Testis (tissue), 3 donors: ENCODE measurements around the gene TMEM145. TPM values are rescaled to one million over a fixed set of nuclear protein-coding genes. Genes with fewer than 3 reads are reported as not detected.
A peak's percentile ranks its signal among the peaks of the same experiment; 100 is the strongest.

Experiments
- DNase-seq: peaks from one replicate; pipeline ENCODE4 v3.0.0-alpha.2; 2019
- H3K27ac ChIP-seq, 2 donors: fragments of 200-600 bp; sonication (generic); one replicate each; pipeline ENCODE4 v1.5.1; 2019
- H3K27me3 ChIP-seq: fragments of 200-600 bp; sonication (generic); one replicate; pipeline ENCODE4 v1.5.1; 2019
- H3K36me3 ChIP-seq: fragments of 200-600 bp; sonication (generic); one replicate; pipeline ENCODE4 v1.5.1; 2017; ENCODE audit warnings: low read depth; ENCODE audit errors: missing control alignments
- H3K4me1 ChIP-seq: fragments of 200-600 bp; sonication (generic); one replicate; pipeline ENCODE4 v1.5.1; 2019
- H3K4me3 ChIP-seq, 2 donors: fragments of 200-600 bp; sonication (generic); one replicate each; pipeline ENCODE4 v1.5.1; 2017 to 2019
- H3K9me3 ChIP-seq: fragments of 200-600 bp; sonication (generic); one replicate; pipeline ENCODE4 v1.5.1; 2017
- POLR2A ChIP-seq: fragments of 450-650 bp; IDR thresholded peaks from one replicate; pipeline ENCODE4 v1.6.1; 2017; ENCODE audit warnings: antibody characterized with exemption, mild to moderate bottlenecking, moderate library complexity
- WGBS, 2 donors: methylation state at CpG; one replicate each; pipeline ENCODE4 v1.1.5; 2018; 5-methylcytosine and 5-hydroxymethylcytosine counted together
- intact Hi-C: fragments of 100-400 bp; cut with DNase I; formaldehyde crosslinking; loops from one replicate; pipeline ENCODE4 v1.15.1; 2023; ENCODE audit warnings: low total_unique reads
- polyA plus RNA-seq: library from polyadenylated mRNA; stranded (reverse); fragments of 350-450 nt; fragmentation: Illumina TruSeq; extraction: RNeasy Lipid Tissue Mini Kit (QIAGEN cat#74804); gene quantifications from one replicate; pipeline ENCODE4 v1.2.3, GENCODE V29; 2014; ENCODE audit warnings: low read depth, low replicate concordance; ENCODE audit not compliant: insufficient read depth
- total RNA-seq, 2 donors: library from RNA; depleted of rRNA; stranded (reverse); fragments of >200 nt; gene quantifications; one replicate each; pipeline ENCODE4 v1.2.3, GENCODE V29; 2016
- TF ChIP-seq, protein P1 (sequence below), 3 experiments: fragments of 450-650 bp in 2 of 3; fragments of 200-600 bp in 1 of 3; sonication (generic) in 1 of 3; IDR thresholded peaks; one replicate each; pipeline ENCODE4 v1.5.1; 2016 to 2019; ENCODE audit warnings: antibody characterized with exemption in 3 of 3, mild to moderate bottlenecking in 2 of 3, moderate library complexity in 1 of 3

The TMEM145 gene
- total and polyA plus RNA-seq, 3 donors from 2014 or later, result 6.9 to 12.3 (median 7.2) TPM

DNA sequence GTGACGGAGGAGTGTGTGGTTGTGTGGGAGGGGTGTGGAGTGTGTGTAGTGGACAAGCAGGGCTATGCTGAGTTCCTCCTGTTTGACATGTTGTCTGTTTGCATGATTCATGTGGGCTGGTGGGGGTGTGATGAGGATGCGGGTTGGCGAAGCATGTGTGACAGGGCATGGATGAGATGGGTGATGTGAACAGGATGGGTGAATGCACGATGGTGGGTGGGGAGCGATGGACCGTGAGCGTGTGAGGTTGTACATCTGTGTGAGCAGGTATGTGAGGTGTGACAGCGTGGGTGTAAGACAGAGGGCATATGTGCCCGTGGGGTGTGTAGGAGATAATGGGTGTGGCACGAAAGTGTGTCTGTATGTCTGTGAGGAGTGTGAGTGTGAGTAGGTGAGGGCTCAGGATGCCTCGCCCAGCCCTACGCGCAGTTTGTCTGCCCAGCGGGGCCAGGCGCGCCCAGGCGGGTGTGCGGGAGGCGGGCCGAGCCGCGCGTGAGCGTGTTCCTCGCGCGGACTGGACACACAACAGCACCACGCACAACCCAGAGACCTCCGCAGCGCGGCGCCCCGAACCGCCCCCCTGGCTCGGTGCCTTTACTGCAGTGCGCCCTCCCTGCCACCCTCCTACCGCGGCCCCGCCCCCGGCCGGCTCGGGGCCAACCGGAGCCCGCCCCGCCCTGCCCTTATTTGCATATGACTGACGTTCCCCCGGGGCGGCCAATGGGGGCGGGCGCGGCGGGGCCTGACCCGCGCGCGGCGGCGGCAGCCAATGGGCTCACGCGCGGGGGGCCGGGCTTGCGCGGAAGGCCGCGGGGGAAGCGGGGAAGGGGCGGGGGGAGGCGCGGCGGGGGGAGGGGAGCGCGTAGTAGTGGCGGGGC lies 29.7 kb upstream of the TMEM145 start:
- intact Hi-C loops, result no loop called here
- H3K4me1 ChIP-seq, result peaks cover 65% of the 10 kb centered on the region
- TF ChIP-seq POLR2A, result no peak
- TF ChIP-seq, protein P1, sequence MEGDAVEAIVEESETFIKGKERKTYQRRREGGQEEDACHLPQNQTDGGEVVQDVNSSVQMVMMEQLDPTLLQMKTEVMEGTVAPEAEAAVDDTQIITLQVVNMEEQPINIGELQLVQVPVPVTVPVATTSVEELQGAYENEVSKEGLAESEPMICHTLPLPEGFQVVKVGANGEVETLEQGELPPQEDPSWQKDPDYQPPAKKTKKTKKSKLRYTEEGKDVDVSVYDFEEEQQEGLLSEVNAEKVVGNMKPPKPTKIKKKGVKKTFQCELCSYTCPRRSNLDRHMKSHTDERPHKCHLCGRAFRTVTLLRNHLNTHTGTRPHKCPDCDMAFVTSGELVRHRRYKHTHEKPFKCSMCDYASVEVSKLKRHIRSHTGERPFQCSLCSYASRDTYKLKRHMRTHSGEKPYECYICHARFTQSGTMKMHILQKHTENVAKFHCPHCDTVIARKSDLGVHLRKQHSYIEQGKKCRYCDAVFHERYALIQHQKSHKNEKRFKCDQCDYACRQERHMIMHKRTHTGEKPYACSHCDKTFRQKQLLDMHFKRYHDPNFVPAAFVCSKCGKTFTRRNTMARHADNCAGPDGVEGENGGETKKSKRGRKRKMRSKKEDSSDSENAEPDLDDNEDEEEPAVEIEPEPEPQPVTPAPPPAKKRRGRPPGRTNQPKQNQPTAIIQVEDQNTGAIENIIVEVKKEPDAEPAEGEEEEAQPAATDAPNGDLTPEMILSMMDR (IDR thresholded peaks at IDR 0.05), result peak in 1 of 3 experiments; percentile 2
- peak; percentile 98 for DNase-seq
- H3K36me3 ChIP-seq, result no peaks in the 10 kb centered on the region
- no peaks in the 10 kb centered on the region for H3K9me3 ChIP-seq
- peak overlapping the region; percentile 87 to 98 for H3K27ac ChIP-seq
- no peaks in the 10 kb centered on the region for H3K27me3 ChIP-seq
- H3K4me3 ChIP-seq, result peak overlapping the region; percentile 53 to 76
- WGBS, 2 donors, result 1 to 5% methylated on average over 13 to 56 of the region's 74 CpGs

DNA sequence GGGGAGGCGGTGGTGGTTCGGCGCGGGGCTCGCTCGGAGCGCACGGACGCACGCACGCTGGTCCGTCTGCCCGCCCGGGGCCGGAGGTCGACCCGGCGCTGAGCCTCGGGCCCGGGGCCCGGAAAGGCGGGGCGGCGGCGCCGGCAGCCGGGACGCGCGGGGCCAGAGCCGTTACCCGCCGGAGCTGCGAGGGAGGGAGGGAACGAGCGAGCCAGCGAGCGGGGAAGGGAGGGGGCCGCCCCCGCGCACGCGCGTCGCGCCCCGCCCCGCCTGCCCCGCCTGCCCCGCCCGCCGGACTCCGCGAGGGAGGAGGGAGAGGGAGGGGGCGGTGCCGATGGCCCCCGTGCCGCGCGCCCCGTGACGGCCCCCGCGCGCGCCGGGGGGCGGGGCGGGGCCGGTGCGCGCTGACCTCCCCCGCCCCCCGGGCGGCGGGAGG lies 29.0 kb upstream of the TMEM145 start:
- DNase-seq, result peak; percentile 76
- peak overlapping the region in 1 of 2 donors; percentile 98 for H3K27ac ChIP-seq
- 0% methylated on average over 34 of the region's 76 CpGs; no CpG with 5 or more reads in 1 of the 2 donors for WGBS, 2 donors
- no peaks in the 10 kb centered on the region for H3K36me3 ChIP-seq
- H3K27me3 ChIP-seq, result no peaks in the 10 kb centered on the region
- TF ChIP-seq POLR2A, result no peak
- TF ChIP-seq, protein P1 (IDR thresholded peaks at IDR 0.05), result no peak
- H3K9me3 ChIP-seq, result no peaks in the 10 kb centered on the region
- H3K4me1 ChIP-seq, result peaks cover 59% of the 10 kb centered on the region
- intact Hi-C loops, result no loop called here
- H3K4me3 ChIP-seq, result peak overlapping the region in 1 of 2 donors; percentile 76

DNA sequence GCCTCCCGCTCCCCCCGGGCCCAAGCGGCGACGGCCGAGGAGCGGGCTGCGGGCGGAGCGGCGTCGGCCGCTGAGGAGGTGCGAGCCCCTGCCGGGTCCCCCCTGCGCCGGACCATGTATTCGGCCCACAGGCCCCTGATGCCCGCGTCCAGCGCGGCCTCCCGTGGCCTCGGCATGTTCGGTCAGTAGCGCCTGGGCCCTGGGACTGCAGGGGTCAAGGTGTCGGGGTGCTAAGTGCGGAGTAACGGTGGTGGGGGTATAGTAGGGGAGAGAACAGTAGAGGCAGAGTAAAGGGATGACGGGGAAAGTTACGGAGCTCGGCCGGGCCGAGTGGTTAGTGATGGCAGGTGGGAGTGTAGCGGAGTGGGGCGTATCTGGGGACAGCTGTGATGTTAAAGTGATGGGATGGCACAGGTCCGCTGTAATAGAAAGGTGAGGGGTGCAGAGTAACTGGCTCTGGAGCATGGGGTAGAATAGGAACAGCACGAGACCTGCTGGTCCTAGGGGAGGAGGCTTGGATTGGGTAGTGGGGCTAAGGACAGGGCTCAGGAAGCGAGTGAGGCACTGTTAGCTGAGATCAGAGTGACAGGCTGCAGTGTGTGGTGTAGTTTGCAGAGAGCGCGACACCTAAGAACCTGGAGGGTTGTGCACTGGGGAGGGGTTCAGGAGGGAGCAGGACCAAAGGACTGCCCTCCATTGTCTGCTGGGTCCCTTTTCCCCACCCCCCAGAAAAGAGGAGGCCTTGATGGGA lies 28.3 kb upstream of the TMEM145 start:
- H3K36me3 ChIP-seq, result no peaks in the 10 kb centered on the region
- H3K27ac ChIP-seq, result peak overlapping the region; percentile 90
- no peaks in the 10 kb centered on the region for H3K27me3 ChIP-seq
- intact Hi-C loops, result no loop called here
- 2 to 5% methylated on average over 15 to 33 of the region's 41 CpGs for WGBS, 2 donors
- no peak for DNase-seq
- H3K4me3 ChIP-seq, result peak overlapping the region; percentile 76
- peaks cover 52% of the 10 kb centered on the region for H3K4me1 ChIP-seq
- H3K9me3 ChIP-seq, result no peaks in the 10 kb centered on the region
- TF ChIP-seq POLR2A, result no peak
- TF ChIP-seq, protein P1 (IDR thresholded peaks at IDR 0.05), result no peak

DNA sequence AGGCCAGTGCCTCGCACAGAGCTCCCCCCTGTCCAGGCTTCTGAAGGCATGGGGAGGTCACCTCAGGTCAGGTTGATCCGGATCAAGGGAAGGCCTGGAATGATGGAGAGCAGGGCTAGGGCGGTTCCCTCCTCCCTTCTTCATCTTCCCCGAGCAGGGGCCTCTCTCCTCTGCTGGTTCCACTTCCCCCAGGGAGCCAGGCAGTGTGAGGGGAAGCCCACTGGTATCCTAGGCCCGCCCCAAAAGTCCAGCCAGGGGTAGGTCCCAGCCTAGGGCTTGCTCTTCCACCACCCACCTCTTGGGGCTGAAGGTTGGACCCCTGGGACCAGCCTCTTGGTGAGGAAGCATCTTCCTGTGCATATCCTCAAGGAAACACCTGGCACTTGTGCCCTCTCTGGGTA lies 27.6 kb upstream of the TMEM145 start:
- 35 to 45% methylated on average over 4 to 5 of the region's 5 CpGs for WGBS, 2 donors
- Histone ChIP-seq H3K27ac (peak overlapping the region; percentile 90), H3K36me3 (no peaks in the 10 kb centered on the region), H3K4me1 (peaks cover 51% of the 10 kb centered on the region), H3K9me3 (no peaks in the 10 kb centered on the region), H3K27me3 (no peaks in the 10 kb centered on the region), H3K4me3 (no peak overlapping the region)
- no peak for DNase-seq
- TF ChIP-seq, protein P1 (IDR thresholded peaks at IDR 0.05), result peak in 1 of 3 experiments; percentile 18
- TF ChIP-seq POLR2A, result no peak
- intact Hi-C loops, result no loop called here
